MCF 10A (cell line): Measurements from ENCODE around the gene EPN2. TPM values are rescaled to one million over a fixed set of nuclear protein-coding genes. Genes with fewer than 3 reads are reported as not detected.

Experiments
- BruUV-seq: library from RNA; stranded (reverse); fragments of 400-500 nt; replicated peaks from 2 replicates; lab custom pipeline; 2021; lab: Mats Ljungman, UMichigan
- CTCF ChIA-PET: fragments of 300-600 bp; sonication (Branson Sonifier 250); formaldehyde crosslinking; extraction: SDS; loops from one replicate; lab custom pipeline; 2021; ENCODE audit warnings: antibody characterized with exemption, inconsistent platforms; lab: Yijun Ruan, JAX
- POLR2A ChIA-PET: fragments of 300-600, 350-650 bp; sonication (Branson Sonifier 250); formaldehyde crosslinking; extraction: SDS; loops from one replicate; lab custom pipeline; 2020; ENCODE audit warnings: antibody characterized with exemption, inconsistent platforms; lab: Yijun Ruan, JAX
- DNase-seq: peaks from one replicate; pipeline ENCODE4 v3.0.0-alpha.2; 2018; ENCODE audit not compliant: unreplicated experiment
- H3K27ac Mint-ChIP-seq: one replicate; pipeline ENCODE4 v1.8.0; 2022; ENCODE audit warnings: mild to moderate bottlenecking, low read depth, mixed read lengths; ENCODE audit not compliant: unreplicated experiment
- H3K27me3 Mint-ChIP-seq: one replicate; pipeline ENCODE4 v1.8.0; 2022; ENCODE audit warnings: mixed read lengths; ENCODE audit not compliant: insufficient read depth, unreplicated experiment
- H3K36me3 Mint-ChIP-seq: one replicate; pipeline ENCODE4 v1.8.0; 2022; ENCODE audit warnings: mild to moderate bottlenecking, moderate library complexity, mixed read lengths; ENCODE audit not compliant: insufficient read depth, unreplicated experiment
- H3K4me1 Mint-ChIP-seq: one replicate; pipeline ENCODE4 v1.8.0; 2022; ENCODE audit warnings: mixed read lengths; ENCODE audit not compliant: insufficient read depth, unreplicated experiment
- H3K4me3 Mint-ChIP-seq: one replicate; pipeline ENCODE4 v1.8.0; 2022; ENCODE audit warnings: mild to moderate bottlenecking, moderate library complexity, mixed read lengths; ENCODE audit not compliant: unreplicated experiment
- H3K9me3 Mint-ChIP-seq: one replicate; pipeline ENCODE4 v1.8.0; 2022; ENCODE audit warnings: mixed read lengths; ENCODE audit not compliant: unreplicated experiment
- CTCF ChIP-seq: fragments of 200-600 bp; IDR thresholded peaks from one replicate; pipeline ENCODE4 v1.8.0; 2022; ENCODE audit warnings: antibody characterized with exemption, mild to moderate bottlenecking; ENCODE audit not compliant: unreplicated experiment
- intact Hi-C: fragments of 100-400 bp; cut with micrococcal nuclease; formaldehyde crosslinking; loops from 2 replicates; pipeline ENCODE4 v1.14.1; 2022
- total RNA-seq: library from RNA; stranded (reverse); gene quantifications from 2 replicates; pipeline ENCODE4 v1.2.3, GENCODE V29; 2022

EPN2 gene
- total RNA-seq, 1 experiment from 2014 or later = 35.1 TPM

- DNase-seq = no peak
- intact Hi-C loops = no loop called here
- Mint-ChIP-seq H3K36me3 (peaks cover 9% of the 10 kb centered on the region), H3K27ac (no peak overlapping the region), H3K4me3 (no peak overlapping the region), H3K9me3 (no peaks in the 10 kb centered on the region), H3K27me3 (no peaks in the 10 kb centered on the region), H3K4me1 (peaks cover 12% of the 10 kb centered on the region)
- ChIA-PET CTCF (interaction anchor here (0.6 to 0.9 kb wide), 2 partner anchors 15 to 1395 kb away, joined by 3 read pairs; no protein-coding TSS in a partner anchor), POLR2A (no interaction called here)
- TF ChIP-seq CTCF = no peak
- no TSS peak for BruUV-seq
Measured at GRCh38 chr17:19270704-19271611, 33.8 kb downstream of the EPN2 start.

- H3K9me3 Mint-ChIP-seq = no peaks in the 10 kb centered on the region
- H3K4me1 Mint-ChIP-seq = peaks cover 12% of the 10 kb centered on the region
- TF ChIP-seq CTCF = no peak
- H3K27ac Mint-ChIP-seq = no peak overlapping the region
- ChIA-PET CTCF (interaction anchor here (0.9 kb wide), 1 partner anchor 14 kb away, joined by 3 read pairs; no protein-coding TSS in a partner anchor), POLR2A (no interaction called here)
- DNase-seq = no peak
- intact Hi-C loops = no loop called here
- H3K36me3 Mint-ChIP-seq = peaks cover 7% of the 10 kb centered on the region
- BruUV-seq = no TSS peak
- H3K4me3 Mint-ChIP-seq = no peak overlapping the region
- no peaks in the 10 kb centered on the region for H3K27me3 Mint-ChIP-seq
Measured at GRCh38 chr17:19271780-19272357, 34.7 kb downstream of the EPN2 start.

GRCh38 chr17:19273731-19274130, 36.6 kb downstream of the EPN2 start:
- ChIA-PET CTCF (no interaction called here), POLR2A (no interaction called here)
- Mint-ChIP-seq H3K4me1 (peaks cover 9% of the 10 kb centered on the region), H3K4me3 (no peak overlapping the region), H3K36me3 (peaks cover 15% of the 10 kb centered on the region), H3K27me3 (no peaks in the 10 kb centered on the region), H3K9me3 (no peaks in the 10 kb centered on the region), H3K27ac (no peak overlapping the region)
- intact Hi-C loops = no loop called here
- DNase-seq = no peak
- TF ChIP-seq CTCF = no peak
- no TSS peak for BruUV-seq

GRCh38 chr17:19274893-19275292, 37.7 kb downstream of the EPN2 start:
- no TSS peak for BruUV-seq
- H3K27me3 Mint-ChIP-seq = no peaks in the 10 kb centered on the region
- TF ChIP-seq CTCF = no peak
- no peaks in the 10 kb centered on the region for H3K9me3 Mint-ChIP-seq
- no peak for DNase-seq
- intact Hi-C loops = no loop called here
- no peak overlapping the region for H3K4me3 Mint-ChIP-seq
- H3K27ac Mint-ChIP-seq = no peak overlapping the region
- peaks cover 16% of the 10 kb centered on the region for H3K36me3 Mint-ChIP-seq
- POLR2A ChIA-PET = no interaction called here
- CTCF ChIA-PET = interaction anchor here (0.6 kb wide), 1 partner anchor 477 kb away, joined by 3 read pairs; no protein-coding TSS in a partner anchor
- H3K4me1 Mint-ChIP-seq = peaks cover 5% of the 10 kb centered on the region
